GM23338 (cell line): ENCODE results near the gene EIF2A. TPM values are rescaled to one million over a fixed set of nuclear protein-coding genes. Genes with fewer than 3 reads are reported as not detected.

ENCODE experiments used
- ATAC-seq: fragments of 200-7000 bp; cut with Tn5 transposase; 3 replicates; pipeline ENCODE4 v1.9.1; 2020
- DNase-seq: peaks from one replicate; pipeline ENCODE4 v3.0.0-alpha.2; 2015; ENCODE audit warnings: low spot score
- H2AFZ ChIP-seq: fragments of 200-600 bp; sonication (generic); 2 replicates; pipeline ENCODE4 v1.8.0; 2016; ENCODE audit warnings: antibody characterized with exemption, mild to moderate bottlenecking, moderate library complexity
- H3F3A ChIP-seq: fragments of 200-600 bp; sonication (generic); replicated peaks from 2 replicates; pipeline ENCODE4 v1.8.0; 2017; ENCODE audit warnings: antibody characterized with exemption, mixed run types, low read depth
- H3K27ac ChIP-seq: fragments of 200-600 bp; sonication (generic); 2 replicates; pipeline ENCODE4 v1.6.1; 2016; ENCODE audit warnings: low read depth
- H3K27me3 ChIP-seq: fragments of 200-600 bp; sonication (generic); 2 replicates; pipeline ENCODE4 v1.8.0; 2016; ENCODE audit warnings: mild to moderate bottlenecking, mixed run types, moderate library complexity; ENCODE audit not compliant: insufficient read depth
- H3K36me3 ChIP-seq: fragments of 200-600 bp; sonication (generic); 2 replicates; pipeline ENCODE4 v1.8.0; 2016; ENCODE audit warnings: mild to moderate bottlenecking; ENCODE audit not compliant: insufficient read depth
- H3K4me1 ChIP-seq: fragments of 200-600 bp; sonication (generic); 2 replicates; pipeline ENCODE4 v1.8.0; 2016; ENCODE audit warnings: mild to moderate bottlenecking, moderate library complexity; ENCODE audit not compliant: insufficient read depth
- H3K4me2 ChIP-seq: fragments of 200-600 bp; sonication (generic); 2 replicates; pipeline ENCODE4 v1.7.1; 2017; ENCODE audit warnings: mixed run types
- H3K4me3 ChIP-seq: fragments of 200-600 bp; sonication (generic); 2 replicates; pipeline ENCODE4 v1.6.1; 2016; ENCODE audit warnings: mixed run types
- H3K79me2 ChIP-seq: fragments of 200-600 bp; sonication (generic); replicated peaks from 2 replicates; pipeline ENCODE4 v1.8.0; 2017; ENCODE audit warnings: mild to moderate bottlenecking; ENCODE audit not compliant: insufficient read depth
- H3K9me2 ChIP-seq: fragments of 200-600 bp; sonication (generic); 2 replicates; pipeline ENCODE4 v1.8.0; 2017; ENCODE audit not compliant: insufficient read depth
- H4K20me1 ChIP-seq: fragments of 200-600 bp; sonication (generic); replicated peaks from 2 replicates; pipeline ENCODE4 v1.8.0; 2017; ENCODE audit warnings: mild to moderate bottlenecking; ENCODE audit not compliant: insufficient read depth
- H3K27ac Mint-ChIP-seq: 2 replicates; pipeline ENCODE4 v1.8.0; 2020; ENCODE audit warnings: inconsistent platforms, mild to moderate bottlenecking, moderate library complexity, mixed read lengths
- H3K27me3 Mint-ChIP-seq: 3 replicates; pipeline ENCODE4 v1.8.0; 2022; ENCODE audit warnings: low read depth, mild to moderate bottlenecking, moderate library complexity, mixed read lengths, inconsistent platforms; ENCODE audit not compliant: insufficient read depth, poor library complexity
- H3K36me3 Mint-ChIP-seq: 3 replicates; pipeline ENCODE4 v1.8.0; 2021; ENCODE audit warnings: low read depth, mild to moderate bottlenecking, inconsistent platforms, moderate library complexity, mixed read lengths
- H3K4me1 Mint-ChIP-seq: 3 replicates; pipeline ENCODE4 v1.8.0; 2020; ENCODE audit warnings: mild to moderate bottlenecking, inconsistent platforms, mixed read lengths
- H3K4me3 Mint-ChIP-seq: 3 replicates; pipeline ENCODE4 v1.8.0; 2021; ENCODE audit warnings: moderate library complexity, mild to moderate bottlenecking, inconsistent platforms, mixed read lengths
- H3K9me3 Mint-ChIP-seq: 3 replicates; pipeline ENCODE4 v1.8.0; 2020; ENCODE audit warnings: moderate library complexity, mild to moderate bottlenecking, inconsistent platforms, mixed read lengths
- ETS1 ChIP-seq: IDR thresholded peaks from 2 replicates; pipeline ENCODE4 v1.6.1; 2016; ENCODE audit warnings: antibody characterized with exemption
- EZH2 ChIP-seq: fragments of 200-600 bp; sonication (generic); IDR thresholded peaks from one replicate; pipeline ENCODE4 v1.8.0; 2017; ENCODE audit warnings: antibody characterized with exemption, mild to moderate bottlenecking, low read depth; ENCODE audit not compliant: unreplicated experiment
- JUNB ChIP-seq: IDR thresholded peaks from one replicate; pipeline ENCODE4 v1.6.1; 2016; ENCODE audit warnings: antibody characterized with exemption; ENCODE audit not compliant: unreplicated experiment
- ZNF331 ChIP-seq: fragments of 250-450 bp; sonication (Bioruptor Pico); IDR thresholded peaks from 2 replicates; pipeline ENCODE4 v1.5.0; 2020; ENCODE audit warnings: low read depth, mild to moderate bottlenecking, moderate library complexity
- ZNF462 ChIP-seq: fragments of 250-450 bp; sonication (Bioruptor Pico); IDR thresholded peaks from 2 replicates; pipeline ENCODE4 v1.5.0; 2020; ENCODE audit warnings: mild to moderate bottlenecking, moderate library complexity
- polyA plus RNA-seq: library from polyadenylated mRNA; unstranded; fragments of >200 nt; fragmentation: Nextera tagmentation; extraction: Ambion mirVana; gene quantifications from 2 replicates; pipeline ENCODE4 v1.2.1, GENCODE V29; 2016
- total RNA-seq: library from RNA; depleted of rRNA; stranded (reverse); fragments of >200 nt; shearing (Covaris generic); gene quantifications from 2 replicates; pipeline ENCODE4 v1.2.3, GENCODE V29; 2014

The EIF2A gene
- total and polyA plus RNA-seq, 2 experiments from 2014 or later, result 95.2 to 153 TPM

GRCh38 chr3:150538324-150539208 lies 8.0 kb upstream of the EIF2A start:
- Mint-ChIP-seq H3K9me3 (no peaks in the 10 kb centered on the region), H3K36me3 (peaks cover 14% of the 10 kb centered on the region; the same call in 2 of the 3 replicates), H3K27me3 (no peaks in the 10 kb centered on the region), H3K4me1 (no peaks in the 10 kb centered on the region), H3K4me3 (no peak overlapping the region), H3K27ac (no peak overlapping the region)
- peak; percentile 65 for ATAC-seq
- H3K4me2 ChIP-seq, result no peak overlapping the region
- H3K36me3 ChIP-seq, result peaks cover 9% of the 10 kb centered on the region
- no peaks in the 10 kb centered on the region for H3K4me1 ChIP-seq
- peaks cover 13% of the 10 kb centered on the region for H4K20me1 ChIP-seq
- H3K27me3 ChIP-seq, result no peaks in the 10 kb centered on the region
- H3K4me3 ChIP-seq, result no peak overlapping the region
- no peak overlapping the region for H2AFZ ChIP-seq
- H3F3A ChIP-seq, result no peaks in the 10 kb centered on the region
- peaks cover 15% of the 10 kb centered on the region for H3K79me2 ChIP-seq
- H3K9me2 ChIP-seq, result no peaks in the 10 kb centered on the region
- 0 out of 2 replicates have a peak overlapping the region, but pooled peaks have one; percentile 56 for H3K27ac ChIP-seq
- TF ChIP-seq ZNF331 (no peak), JUNB (no peak), EZH2 (no peak), ETS1 (no peak), ZNF462 (CRISPR knock-in tag) (no peak)
- no peak for DNase-seq
